ENCODE data around the gene TMEM117.

DNA sequence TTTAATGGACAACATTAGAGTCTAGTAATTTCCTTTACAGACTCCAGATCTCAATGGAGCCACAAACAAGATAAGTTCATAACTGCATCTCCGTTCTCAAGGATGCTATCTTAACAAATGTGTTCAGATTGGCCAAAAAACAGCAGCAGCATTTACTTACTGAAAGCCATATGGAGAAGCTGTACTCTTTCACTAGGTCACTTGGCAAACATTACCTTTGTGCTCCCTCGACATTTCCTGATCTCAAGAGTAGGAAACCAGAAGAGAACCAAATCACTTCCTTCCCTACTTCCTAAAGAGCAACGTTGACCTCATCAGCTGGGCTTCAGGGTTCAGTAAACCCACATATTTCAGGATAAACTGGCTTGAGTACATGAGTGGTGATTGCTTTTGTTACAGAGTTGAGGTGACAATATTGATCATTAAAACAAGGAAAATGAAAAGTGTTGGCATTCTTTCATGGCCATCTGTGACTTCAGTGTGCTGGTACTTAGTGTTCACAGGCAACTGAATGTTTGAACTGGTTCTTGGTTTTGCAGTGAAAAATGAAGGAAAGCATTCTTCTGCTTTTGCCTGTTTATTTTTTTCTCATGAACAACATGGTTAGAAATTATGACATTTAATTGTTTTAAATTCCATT, 449.6 kb downstream of the TMEM117 start:
- TF ChIP-seq, protein P1, sequence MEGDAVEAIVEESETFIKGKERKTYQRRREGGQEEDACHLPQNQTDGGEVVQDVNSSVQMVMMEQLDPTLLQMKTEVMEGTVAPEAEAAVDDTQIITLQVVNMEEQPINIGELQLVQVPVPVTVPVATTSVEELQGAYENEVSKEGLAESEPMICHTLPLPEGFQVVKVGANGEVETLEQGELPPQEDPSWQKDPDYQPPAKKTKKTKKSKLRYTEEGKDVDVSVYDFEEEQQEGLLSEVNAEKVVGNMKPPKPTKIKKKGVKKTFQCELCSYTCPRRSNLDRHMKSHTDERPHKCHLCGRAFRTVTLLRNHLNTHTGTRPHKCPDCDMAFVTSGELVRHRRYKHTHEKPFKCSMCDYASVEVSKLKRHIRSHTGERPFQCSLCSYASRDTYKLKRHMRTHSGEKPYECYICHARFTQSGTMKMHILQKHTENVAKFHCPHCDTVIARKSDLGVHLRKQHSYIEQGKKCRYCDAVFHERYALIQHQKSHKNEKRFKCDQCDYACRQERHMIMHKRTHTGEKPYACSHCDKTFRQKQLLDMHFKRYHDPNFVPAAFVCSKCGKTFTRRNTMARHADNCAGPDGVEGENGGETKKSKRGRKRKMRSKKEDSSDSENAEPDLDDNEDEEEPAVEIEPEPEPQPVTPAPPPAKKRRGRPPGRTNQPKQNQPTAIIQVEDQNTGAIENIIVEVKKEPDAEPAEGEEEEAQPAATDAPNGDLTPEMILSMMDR (IDR thresholded peaks at IDR 0.05; ENCODE audit: low read depth, low read length, poor library complexity, severe bottlenecking), result no peak
- TF ChIP-seq EZH2phosphoT487 (IDR thresholded peaks at IDR 0.05; ENCODE audit: borderline replicate concordance, low read length), result no peak
